CD4-positive, alpha-beta T cell treated with Interleukin-17A for 1 hour (primary cell): ENCODE data around the gene ANKRD22.
"Not testable (repeated sequence)": the region's sequence is repeated elsewhere in the genome, so short reads cannot be mapped to it uniquely, and the experiment has no call there.

Experiments
- DNase-seq: peaks from one replicate; pipeline ENCODE4 v3.0.0-alpha.2; 2020

The ANKRD22 gene

GRCh38 chr10:88851706-88852105 lies at the start of gene ANKRD22:
Gene ANKRD22, minus strand, starts transcription at chr10:88851844. Its CDS starts 237 bp downstream, at chr10:88851607.
- DNase-seq, result no peak

DNA sequence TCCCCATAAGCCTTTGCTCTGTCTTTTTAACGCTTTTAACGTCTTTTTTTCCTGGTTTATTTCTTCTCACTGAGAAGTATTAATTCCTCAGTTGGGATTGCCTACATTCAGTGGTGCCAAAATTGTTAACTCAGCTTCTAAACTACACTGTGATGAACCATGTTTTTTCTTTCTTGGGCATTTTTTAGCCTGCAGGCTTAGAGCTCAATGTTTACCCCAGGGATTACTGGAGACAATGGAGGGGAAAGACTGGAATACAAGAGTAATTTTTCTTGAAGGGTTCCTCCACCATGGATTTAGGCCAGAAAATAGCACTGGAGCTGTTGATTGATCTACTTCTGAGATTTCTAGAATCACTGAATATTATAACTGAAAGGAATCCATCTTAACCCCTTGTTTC lies 48.2 kb upstream of the ANKRD22 start:
- no peak for DNase-seq

- no peak for DNase-seq
Measured at GRCh38 chr10:88898727-88899126, 47.1 kb upstream of the ANKRD22 start.

DNA sequence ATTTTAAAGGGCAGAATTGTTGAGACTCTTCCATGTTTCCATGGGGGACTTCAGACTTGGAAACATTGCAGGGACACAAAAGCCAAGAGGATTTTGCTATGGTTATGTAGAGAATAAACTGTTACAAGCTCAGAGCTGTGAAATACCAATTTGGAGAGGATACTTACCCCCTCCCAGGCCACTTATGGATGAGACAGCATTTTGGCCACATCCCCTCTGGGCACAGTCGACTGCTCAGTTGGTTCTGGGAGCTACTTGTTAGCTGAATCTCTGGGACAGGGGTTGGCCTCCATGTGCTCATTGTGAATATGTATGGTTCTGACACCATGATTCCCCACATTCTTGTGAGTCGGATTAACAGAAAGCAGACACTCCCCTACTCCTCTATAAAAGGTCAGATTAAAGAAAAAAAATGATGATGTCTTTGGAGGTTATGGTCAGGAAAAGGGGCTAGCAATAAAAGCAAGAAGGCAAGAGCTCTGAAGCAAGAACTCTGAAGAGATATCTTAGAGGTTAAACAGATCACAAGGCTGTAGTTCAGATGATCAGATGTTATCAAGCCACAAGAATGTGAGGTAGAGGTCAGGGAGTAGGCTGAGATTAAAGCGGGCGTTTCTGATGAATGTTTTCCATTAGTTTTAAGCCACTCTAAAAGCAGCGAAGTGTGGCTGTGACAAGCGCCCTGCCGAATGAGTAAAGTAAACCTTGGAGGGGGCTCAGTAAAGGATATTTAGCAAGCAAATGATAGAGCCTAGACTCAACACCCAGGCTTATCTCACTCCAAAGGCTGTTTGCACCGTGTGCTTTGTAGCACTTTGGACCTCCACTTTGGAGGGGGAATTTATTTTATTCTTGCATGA lies 45.6 kb upstream of the ANKRD22 start:
- DNase-seq, result no peak

- no peak for DNase-seq
Measured at GRCh38 chr10:88896372-88896993, 44.8 kb upstream of the ANKRD22 start.

- DNase-seq, result no peak
Measured at GRCh38 chr10:88895250-88895649, 43.6 kb upstream of the ANKRD22 start.

DNA sequence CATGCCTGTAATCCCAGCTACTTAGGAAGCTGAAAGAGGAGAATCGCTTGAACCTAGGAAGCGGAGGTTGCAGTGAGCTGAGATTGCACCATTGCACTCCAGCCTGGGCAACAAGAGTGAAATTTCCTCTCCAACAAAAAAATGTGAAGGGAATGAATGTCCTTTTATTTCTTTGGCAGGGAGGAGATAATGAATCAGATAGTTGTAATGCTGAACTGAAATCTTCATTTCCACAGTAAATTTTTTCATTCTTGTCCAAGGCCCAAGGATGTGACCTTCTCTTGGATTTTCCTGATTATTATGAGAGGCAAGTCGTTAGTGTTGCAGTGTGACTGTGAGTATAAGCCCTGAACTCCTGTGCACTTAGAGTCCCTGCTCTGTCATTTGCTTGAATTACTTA lies 42.0 kb upstream of the ANKRD22 start:
- no peak for DNase-seq

DNA sequence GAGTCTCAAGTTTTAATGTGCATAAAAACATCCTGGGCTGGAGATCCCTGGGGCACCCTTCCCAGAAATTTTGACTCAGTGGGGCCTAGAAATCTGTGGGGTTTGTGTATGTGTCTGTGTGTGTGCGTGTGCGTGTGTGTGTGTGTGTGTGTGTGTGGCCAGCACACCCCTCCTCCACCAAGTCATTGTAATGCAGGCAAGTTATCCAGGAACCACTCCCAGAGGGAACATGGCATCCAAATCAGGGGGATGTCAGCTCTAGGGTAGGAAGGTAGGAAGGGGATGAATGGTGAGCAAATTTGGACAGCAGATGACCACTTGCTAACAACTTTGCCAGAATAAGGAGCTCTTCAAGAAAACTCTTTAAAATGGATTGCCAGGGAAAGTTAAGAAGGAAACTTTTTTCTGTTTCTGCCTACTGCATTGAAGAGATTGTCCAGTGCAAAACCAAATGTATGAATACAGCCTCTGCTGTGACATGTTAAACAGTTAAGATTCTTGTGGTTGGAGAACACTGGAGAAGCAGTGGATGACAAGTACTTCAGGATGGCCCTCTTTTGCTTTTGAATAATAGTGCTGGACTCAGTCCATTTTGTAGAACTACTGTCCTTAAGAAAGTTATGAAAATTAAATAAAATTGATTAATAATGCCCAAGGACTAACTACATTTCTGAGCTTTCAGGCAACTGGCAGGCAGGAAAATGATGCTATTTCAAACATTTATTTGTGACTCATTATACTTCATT lies 40.8 kb upstream of the ANKRD22 start:
- no peak for DNase-seq

DNA sequence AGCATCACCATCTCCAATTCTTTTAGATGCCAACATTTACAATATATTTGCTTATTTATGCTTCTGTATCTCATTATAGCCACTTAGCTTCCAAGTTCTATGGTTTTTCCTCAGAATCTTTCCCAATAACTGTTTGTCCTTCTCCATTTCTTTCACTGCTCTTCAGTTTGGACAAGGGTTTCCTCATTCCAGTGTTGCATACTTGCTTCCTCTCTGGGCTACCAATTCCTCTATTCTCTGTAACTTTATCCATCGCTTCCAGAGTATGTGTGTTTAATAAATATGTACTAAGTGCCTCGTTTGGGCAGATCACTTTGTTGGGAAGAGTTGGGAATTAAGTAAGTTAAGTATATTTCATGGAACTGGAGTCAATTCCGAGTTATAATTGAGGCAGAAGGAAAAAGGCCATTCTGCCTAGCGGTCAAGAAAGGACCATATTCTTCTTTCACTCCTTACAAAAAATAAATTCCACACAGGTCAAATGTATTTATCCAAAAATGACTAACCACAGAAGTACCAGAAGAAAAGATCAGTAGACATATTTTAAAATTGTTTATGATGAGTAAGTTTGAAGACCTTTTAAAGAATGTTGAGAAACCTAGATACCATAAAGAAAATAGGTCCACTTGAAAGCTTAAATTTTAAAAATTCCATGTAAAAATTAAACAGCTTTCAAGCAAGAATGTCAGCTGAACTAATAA lies 39.2 kb upstream of the ANKRD22 start:
- DNase-seq, result no peak

- DNase-seq, result no peak
Measured at GRCh38 chr10:88889559-88890337, 38.1 kb upstream of the ANKRD22 start.

- DNase-seq, result no peak
Measured at GRCh38 chr10:88888810-88889445, 37.3 kb upstream of the ANKRD22 start.

DNA sequence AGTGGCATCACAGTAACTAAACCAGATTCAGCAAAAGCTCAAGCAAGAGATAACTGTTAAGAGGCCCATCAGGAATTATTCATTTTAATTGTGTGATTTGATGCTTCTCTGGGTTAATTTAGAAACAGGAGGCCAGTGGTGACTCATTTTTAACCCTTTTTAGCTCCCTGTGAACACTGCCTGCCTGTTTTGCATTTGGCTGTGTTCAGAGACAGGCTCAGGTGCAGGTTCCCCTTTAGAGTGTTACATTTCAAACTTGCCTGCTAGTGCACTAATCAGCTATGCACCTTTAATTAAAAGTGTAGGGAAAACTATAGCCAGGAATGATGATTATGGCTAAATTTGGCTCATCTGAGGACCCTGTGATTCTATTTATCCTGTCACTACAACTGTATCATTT lies 34.9 kb upstream of the ANKRD22 start:
- DNase-seq, result no peak

- DNase-seq, result peak; percentile 53
Measured at GRCh38 chr10:88883448-88883809, 31.8 kb upstream of the ANKRD22 start.

DNA sequence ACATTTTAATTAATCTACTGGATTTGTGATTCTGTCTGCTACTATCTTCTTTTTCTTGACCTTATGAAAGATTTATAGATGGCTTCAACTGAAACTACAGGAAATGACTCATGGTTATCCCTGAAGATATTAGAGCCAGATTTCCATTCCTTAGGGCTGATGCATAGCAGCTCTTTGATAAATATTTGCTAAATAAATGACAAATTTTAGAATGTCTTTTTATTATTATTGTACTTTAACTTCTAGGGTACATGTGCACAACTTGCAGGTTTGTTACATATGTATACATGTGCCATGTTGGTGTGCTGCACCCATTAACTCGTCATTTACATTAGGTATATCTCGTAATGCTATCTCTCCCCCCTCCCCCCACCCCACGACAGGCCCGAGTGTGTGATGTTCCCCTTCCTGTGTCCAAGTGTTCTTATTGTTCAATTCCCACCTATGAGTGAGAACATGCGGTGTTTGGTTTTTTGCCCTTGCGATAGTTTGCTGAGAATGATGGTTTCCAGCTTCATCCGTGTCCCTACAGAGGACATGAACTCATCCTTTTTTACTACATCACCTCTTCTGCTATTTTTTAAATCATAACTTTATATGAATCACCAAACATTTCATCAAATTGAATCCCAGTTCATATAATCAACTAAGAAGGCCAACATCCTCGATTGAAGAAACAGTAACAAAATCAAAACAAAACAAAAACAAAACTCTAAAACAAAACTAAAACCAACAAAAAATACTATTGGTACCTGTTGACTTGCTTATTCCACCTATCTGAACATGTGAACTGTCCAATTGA lies 31.2 kb upstream of the ANKRD22 start:
- not testable (repeated sequence) for DNase-seq

GRCh38 chr10:88881922-88882645 lies 30.4 kb upstream of the ANKRD22 start:
- DNase-seq, result no peak

DNA sequence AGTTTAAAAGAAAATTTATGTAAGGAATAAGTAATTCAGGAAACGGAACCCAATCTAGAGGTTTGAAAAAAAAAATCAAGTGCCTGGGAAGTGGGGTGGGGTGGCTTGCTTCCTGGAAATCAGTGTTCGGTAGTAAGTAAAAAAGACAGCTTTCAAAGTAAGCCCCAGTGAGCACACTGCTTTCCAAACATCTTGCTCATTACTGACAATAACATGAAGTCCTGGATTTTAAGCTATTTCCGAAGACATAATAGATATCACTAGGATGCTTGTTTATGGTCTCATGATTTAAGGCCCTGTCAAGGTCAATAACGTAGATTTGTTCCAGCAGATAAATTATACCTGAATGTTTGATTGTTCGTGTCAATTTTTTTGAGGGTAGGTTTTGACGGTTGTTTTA lies 29.7 kb upstream of the ANKRD22 start:
- DNase-seq, result no peak

- peak; percentile 74 for DNase-seq
Measured at GRCh38 chr10:88880282-88881076, 28.8 kb upstream of the ANKRD22 start.

- DNase-seq, result peak; percentile 74
Measured at GRCh38 chr10:88879534-88880281, 28.1 kb upstream of the ANKRD22 start, which contains the start of gene STAMBPL1. Gene STAMBPL1, plus strand, starts transcription at chr10:88880245. Its CDS starts 21,464 bp downstream, at chr10:88901709.
